Stimulated activated CD4-positive, alpha-beta T cell treated with anti-CD3 and anti-CD28 coated beads, TNF-alpha, amount 100 ng/mL, for 1 hour (primary cell): ENCODE results near the gene SLC25A34.

Source experiments
- DNase-seq, 3 donors: peaks; one replicate each; pipeline ENCODE4 v3.0.0-alpha.2; 2020; ENCODE audit warnings: low read depth in 3 of 3, low spot score in 1 of 3

The SLC25A34 gene

DNA sequence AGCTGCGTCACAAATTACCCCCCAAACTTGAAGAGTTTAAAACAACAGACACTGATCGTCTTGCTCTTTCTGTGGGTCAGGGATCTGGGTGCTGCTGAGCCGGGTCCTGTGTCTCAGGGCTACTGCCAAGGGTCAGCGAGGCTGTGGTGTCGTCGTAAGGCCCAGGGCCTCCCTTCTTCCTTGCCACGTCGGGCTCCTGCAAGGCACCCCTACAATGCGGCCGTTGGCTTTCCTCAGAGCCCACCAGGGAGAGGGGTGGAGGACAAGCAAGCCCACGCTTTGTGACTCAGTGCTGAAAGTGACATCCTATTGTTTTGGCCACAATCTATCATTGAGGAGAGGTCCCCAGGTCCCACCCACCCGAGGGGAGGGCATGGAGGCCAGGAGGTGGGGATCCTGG, 14.9 kb downstream of the SLC25A34 start:
- no peak for DNase-seq

DNA sequence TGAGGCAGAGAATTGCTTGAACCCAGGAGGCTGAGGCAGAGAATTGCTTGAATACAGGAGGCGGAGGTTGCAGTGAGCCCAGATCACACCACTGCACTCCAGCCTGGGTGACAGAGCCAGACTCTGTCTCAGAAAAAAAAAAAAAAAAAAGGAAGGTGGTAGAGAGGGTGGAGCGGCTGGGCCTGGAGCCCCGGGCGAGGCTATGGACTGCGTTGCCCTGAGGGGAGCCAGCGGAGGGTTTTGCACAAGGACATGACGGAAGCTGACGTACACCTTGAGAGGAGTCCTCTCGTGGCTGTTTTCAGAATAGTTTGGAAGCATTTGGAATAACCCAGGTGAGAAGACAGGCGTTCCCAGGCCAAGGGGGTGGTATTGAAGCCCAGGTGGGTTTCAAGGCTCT, 15.7 kb downstream of the SLC25A34 start:
- no peak for DNase-seq

DNA sequence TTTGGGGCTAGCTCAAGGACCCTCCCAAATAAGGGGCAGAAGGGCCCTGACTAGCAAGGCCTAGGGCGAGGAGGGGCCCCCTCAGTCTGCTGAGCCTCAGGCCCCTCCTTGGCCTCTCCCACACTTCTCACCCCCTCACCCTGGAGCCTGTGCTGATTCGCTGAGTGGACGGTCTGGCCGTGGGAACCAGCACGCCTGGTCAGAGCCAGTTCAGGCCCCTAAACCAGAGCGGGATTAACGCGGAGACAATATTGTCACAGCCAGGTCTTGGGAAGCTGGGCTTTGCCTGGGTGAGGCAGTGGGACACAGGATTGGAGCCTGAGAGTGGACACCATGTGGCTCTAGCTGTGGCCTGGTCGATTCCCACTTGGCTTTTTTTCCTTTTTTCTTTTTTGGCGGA, 17.7 kb downstream of the SLC25A34 start:
- no peak for DNase-seq

DNA sequence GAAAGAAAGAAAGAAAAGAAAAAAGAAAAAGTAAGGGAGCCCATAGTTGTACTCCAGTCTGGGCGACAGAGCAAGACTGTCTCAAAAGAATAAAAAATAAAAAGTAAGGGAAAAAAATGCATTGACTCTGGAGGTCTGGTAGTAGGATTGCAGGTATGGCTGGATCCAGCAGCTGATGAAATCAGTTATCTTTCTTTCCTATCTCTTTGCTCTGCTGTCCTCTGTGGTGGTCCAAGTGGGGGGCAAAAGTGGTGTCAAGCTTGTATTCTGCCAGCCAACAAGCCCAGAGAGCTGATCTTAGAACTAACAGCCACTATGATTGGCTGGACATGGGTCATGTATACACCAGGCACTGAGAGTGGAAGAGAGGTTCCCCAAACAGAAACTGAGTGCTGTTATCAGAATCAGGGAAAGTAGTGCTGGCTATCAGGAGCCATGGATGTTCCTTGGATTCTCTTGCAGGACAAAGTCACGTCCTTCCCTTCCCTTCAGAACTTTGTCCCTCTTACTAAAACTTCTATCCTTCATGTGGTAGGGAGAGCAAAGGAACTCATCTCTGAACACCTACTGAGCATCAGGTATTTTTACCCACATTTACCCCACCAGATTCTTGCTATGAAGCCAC, 19.1 kb downstream of the SLC25A34 start:
- DNase-seq = no peak

DNA sequence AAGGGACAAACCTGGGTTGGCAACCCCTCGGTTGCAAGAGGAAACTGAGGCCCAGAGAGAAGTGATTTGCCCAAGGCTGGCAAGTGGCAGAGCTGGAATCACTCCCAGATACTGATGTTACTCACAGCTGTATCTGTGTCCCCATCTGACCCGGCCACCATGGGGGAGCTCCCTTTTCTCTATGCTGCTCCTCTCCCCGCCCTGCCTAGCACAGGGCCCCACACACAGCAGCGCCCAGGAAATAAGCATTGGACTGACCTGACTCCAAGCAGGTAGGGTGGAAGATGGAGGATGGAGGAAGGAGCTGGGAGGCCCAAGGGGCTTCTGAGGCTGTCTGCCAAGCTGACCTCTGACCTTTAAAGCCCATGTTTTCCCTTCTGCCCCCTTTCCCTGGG, 19.6 kb downstream of the SLC25A34 start:
- DNase-seq = no peak

DNA sequence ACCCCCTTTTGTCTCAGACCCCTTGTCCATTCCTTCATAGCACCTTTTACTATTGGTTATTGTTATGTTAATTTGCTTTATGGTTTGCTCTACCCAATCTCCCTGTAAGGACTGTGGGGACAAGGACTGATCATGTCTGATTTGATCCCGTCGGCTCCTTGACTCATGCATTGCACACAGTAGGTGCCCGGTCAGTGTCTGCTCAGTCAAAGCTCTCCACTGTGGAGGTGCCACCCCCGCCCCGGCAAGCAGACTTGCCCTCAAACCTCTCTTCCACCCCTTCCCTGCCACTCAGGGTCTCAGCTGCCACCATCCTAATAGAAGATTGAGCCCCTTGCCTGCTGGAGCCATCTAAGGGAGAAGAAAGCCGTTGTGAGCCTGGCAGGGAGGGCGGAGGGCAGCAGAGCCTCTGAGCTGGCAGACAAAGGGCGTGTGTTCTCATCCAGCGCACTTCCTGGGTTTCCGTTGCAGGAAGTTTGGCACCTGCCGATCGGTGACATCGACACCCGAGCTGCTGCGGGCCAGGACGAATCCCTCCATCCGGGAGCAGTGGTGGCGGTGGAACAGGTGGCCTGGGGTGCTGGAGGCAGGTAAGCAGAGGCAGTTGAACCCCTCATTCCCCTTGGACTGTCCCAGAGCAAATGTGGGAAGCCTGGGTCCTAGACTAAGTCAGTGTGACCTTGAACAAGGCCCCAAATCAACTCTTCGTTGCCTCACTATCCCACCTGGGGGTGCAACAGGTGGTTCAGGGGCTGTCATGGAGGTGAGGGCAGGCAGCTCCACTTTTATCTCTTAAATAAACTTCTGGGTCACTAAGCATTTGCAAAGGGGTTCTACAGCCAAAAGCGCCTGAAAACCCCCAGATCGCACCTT, 20.3 kb downstream of the SLC25A34 start:
- no peak for DNase-seq

DNA sequence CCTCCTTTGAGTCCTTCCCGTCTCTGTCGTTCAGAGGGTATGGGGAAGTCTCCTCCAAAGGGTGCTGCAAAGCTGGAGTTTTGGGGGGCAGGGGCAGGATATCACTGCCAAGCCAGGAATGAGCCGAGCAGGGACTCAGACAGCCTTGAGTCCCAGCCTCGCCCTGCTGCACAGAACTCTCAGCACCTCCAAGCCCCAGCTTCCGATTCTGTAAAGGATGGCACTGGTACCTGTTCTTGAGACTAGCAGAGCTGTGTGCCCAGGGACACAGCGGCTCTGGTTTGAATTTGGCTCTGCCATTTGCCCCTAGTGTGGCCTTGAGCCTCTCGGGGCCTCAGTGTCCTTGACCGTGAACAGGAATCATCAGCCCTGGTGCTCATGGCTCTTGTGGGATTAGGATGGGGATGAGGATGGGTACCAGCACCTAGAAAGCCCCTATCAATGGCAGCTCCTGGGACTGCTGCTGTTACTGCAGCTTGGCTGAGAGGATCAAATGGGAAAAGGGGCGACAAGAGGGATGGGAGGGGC, 21.0 kb downstream of the SLC25A34 start:
- DNase-seq = no peak

DNA sequence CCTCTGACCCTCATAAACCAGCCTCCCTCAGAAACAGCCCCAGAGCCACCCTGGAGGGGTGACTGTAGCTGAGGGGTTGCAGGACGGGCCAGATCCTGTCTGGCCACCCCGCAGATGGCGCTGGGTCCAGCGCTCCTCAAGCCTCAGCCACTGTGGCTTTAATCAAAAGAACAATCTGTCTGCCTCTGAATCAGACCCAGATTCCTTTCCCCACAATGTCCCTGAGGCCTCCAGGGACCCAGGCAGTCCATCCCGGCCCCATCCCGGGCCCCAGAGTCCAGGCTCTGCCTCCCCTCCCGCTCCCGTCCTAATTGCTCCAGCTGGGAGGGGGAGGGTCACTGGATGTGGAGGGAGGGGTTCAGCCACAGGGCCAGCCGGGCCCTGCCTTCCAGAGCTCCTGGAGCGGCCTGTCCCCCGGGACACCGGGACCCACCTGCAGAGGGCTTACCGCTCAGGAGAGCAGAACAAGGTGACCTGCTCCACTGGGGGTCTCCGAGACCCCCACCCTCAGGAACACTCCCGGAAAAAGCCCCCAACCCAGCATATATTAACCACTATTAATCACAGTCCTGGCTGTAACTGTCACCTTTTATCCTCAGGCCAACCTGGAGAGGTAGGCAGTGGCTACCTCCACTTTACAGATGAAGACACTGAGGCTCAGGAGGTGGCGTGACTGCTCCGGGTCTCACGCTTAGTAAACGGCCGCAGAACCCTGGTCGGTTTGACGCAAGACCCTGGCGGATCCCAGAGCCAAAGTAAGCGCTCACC, 21.7 kb downstream of the SLC25A34 start:
- no peak for DNase-seq

DNA sequence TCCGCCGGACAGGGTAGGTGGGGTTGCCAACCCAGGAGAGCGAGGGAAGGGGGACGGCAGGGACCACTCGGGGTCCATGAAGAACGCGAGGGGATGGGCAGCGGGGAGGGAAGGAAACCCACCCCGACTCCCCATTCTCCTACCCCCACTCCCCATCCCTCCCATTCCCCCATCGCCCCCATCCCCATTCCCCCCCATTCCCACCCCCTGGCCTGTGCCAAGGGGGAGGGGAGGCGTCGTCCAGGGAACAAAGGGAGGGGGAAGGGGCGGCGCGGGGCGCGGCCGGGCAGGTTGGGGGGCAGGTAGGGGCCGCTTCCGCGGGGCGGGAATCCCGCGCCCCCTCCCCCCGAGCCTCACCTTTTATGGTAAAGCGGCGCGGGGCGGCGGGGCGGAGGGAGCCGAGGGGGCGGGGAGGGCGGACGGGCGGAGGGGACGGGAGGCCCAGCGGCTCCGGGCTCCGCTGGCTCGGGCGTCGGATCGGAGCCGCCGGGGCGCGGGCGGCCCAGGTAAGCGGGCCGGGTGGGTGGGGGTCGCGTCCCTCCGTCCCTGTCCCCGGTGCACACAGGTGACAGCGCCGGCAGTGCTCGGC, 22.4 kb downstream of the SLC25A34 start, which contains the start of gene FBLIM1:
Gene FBLIM1, plus strand, starts transcription at position 453 of the 589 bp plus-strand sequence. CDS start 6,189 bp downstream, outside the sequence.
- no peak for DNase-seq

DNA sequence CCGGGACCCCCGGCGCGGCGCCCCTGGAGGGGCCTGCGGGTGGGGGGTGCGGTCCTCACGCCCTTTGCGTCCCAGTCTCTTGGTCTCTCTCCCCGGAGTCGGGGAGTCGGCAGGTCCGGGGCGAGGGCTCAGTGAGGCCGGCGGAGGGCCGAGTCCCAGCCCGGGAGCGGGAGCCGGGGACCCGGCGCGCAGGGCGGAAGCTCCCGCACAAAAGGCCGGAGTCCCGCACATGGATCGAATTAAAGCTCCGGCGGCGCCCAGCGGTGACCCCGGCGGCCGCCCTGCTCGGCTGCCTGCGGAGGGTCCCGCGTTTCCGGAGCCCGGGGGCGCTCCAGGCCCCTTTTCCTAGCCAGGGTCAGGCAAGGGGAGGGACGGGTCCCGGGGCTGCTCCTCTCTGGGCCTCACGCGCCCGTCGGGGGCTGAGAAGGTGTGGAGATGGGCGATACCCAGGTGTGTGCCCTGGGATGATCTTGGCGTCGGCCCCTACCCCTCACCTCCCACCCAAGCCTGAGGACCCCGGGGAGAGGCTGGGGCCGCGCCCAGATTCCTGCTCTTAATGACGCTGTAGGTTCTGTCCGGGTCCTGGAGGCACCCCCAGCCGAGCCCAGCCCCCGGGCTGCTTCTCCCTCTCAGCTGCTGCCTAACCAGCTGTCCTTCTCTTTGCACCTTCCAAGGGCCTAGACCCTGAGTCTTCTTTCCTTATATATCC, 23.0 kb downstream of the SLC25A34 start:
- no peak for DNase-seq

DNA sequence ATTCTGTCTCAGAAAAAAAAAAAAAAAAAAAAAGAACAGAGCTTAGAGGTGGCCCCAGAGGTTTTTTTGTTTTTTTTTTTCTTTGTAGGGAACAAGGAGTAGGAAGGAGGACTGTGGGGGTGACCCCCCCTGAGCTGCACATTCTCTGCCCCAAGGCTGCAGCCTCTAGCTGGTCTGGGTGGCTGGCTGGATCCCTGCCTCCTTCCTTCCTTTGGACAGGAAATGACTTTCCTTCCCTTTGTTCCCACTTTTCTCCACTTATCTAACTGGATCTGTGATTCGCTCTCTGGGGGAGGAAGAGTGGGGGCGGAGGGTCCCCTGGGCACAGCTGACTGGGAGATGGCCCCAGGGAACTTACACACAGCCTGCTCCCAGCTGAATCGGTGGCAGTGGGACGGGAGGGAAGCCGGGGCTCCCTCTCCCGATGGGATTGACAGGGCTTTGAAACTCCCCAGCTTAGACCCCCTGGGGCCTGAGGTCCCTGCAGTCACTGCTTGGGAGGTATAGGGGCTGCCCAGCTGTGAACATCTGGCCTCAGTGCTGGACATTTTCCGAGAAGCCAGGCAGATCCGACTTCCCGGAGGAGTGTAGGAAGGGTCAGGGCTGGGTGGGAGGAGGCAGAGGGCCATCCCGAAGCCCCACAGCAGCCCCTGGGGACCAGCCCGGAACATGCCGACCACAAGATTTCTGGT, 24.6 kb downstream of the SLC25A34 start:
- no peak for DNase-seq

DNA sequence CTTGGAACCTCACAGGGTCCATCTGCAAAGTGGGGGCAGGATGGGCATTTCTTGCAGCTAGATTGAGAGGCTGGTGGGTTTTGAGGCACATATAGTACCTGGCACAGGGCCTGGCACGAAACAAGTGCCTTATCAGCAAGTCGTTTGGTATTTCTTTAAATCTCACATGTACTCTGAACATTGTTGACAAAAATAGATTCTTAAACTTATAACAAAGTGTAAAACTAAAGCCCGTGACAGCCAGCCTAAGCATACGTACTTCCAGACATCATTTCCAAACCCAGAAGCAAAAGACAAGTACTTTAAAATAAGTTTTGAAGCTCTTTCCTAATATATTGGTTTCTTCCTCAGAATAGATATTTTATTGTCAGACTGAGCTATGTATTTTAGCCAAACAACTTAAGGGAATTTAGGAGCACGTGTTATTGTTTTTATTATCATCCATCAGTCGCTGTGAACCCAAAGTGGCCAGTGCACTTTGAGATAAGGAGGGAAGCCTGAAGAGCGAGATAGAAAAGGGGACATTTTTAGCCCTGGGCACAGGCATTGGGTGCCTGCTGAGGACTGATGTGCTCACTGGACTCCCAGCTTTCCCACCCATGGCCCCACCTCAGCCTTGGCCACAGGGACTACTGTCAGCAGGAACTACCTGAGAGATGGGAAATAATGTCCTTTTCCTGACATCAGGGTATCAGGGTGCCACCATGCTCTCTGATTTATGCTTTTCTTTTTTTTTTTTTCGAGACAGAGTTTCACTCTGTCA, 25.5 kb downstream of the SLC25A34 start:
- DNase-seq = no peak

DNA sequence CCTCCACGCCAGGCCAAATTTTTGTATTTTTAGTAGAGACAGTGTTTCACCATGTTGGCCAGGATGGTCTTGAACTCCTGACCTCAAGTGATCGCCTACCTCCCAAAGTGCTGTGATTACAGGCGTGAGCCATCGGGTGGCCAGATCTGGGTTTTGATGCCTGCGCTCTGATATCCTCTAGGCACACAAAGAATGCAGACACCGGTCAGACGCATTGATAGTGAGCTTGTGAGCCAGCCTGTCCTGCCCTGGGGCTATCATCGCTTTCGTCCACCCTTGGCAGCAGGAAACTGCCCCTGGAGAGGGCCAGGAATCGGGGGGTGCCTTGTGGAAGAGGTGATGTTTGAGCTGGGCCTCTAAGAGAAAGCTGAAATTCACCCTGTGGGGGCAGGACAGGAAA, 26.5 kb downstream of the SLC25A34 start:
- DNase-seq = no peak

DNA sequence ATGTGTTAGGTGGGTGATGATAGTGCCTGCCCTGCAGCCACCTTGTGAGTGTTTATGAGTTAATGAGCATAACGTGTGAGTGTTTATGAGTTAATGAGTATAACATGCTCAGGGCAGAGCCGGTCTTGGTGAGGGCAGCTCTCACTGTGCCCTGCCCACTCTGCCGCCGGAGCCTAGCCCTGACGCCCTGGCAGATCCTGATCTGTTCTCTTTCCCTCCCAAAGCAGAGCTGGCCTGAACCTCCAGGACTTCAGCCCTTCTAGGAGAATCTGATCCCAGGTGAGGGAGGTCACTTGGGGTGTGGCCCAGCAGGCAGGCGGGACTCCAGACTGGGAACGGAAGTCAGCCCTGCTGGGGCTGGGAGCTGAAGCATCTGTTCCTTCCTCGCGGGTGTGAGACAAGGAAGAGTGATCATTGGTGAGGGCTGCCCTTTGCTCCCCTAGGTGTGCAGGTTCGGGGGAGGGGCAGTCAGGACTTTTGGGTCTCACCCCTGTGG, 28.3 kb downstream of the SLC25A34 start:
- no peak for DNase-seq

DNA sequence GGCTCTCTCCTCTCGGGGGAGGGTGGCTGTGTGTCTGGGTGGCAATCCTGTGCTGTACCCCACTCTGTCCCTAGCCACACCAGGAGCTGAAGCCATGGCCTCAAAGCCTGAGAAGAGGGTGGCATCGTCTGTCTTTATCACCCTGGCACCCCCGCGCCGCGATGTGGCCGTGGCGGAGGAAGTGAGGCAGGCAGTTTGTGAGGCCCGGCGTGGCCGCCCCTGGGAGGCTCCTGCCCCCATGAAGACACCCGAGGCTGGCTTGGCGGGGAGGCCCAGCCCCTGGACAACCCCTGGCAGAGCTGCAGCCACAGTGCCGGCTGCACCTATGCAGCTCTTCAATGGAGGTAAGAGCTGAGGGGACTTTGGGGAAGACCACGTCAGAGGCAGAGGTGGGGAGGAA, 28.8 kb downstream of the SLC25A34 start:
- no peak for DNase-seq

DNA sequence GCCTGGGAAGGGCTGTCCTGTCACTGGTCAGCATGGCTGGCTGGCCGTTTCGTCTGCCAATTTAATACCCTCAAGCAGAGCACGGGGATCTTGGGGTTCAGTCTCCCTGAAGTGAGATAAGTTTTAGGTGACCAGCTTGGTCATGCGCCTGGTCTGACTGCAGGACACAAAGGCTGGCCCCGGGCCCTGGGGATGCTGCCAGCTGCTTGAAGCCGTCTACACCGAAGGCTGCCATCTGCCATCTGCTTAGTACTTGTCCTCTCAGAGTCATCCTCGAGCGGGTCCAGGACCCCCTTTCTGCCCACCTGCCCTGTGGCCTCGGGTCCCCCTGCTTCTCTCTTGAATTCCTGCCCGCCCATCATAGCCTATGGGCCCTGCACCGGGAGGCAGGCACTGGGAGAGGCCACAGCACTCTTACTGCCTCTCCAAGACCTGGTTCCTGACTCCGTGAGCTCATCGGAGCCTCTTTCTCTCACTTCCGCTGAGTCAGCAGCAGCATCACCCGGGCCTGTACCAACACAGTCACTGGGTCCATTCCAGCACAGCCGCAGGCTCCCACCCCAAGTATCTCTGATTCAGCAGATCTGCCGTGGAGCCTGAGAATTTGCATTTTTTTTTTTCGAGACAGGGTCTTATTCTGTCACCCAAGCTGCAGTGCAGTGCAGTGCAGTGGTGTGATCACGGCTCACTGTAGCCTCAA, 29.6 kb downstream of the SLC25A34 start:
- DNase-seq = no peak

DNA sequence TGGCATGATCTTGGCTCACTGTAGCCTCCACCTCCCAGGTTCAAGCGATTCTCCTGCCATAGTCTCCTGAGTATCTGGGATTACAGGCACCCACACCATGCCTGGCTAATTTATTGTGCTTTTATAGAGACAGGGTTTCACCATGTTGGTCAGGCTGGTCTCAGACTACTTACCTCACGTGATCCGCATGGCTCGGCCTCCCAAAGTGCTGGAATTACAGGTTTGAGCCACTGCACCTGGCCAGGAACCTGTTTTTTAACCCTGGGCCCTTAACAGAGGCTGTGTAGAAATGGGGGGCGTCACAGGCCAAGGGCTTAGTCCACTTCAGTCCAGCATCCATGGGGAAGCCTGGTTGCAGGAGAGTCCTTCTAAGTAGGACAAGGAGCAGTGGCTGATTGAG, 31.9 kb downstream of the SLC25A34 start:
- no peak for DNase-seq

DNA sequence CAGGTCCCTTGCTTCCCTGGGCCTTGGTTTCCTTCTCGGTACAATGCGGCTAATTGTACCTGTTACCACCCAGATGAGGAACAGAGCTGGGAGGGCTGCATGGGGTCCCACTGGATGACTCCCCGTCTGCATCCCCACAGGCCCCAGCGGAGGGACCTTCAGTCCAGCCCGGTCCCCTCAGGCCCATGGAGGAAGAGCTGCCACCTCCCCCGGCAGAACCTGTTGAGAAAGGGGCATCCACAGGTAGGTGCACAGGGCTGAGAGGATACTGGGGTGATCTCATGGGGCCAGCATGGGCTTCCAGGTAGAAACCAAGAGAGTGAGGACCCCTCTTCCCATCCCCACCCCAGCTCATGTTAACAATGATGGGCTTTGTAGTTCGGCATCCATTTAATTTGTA, 32.3 kb downstream of the SLC25A34 start:
- no peak for DNase-seq
